Esophagus squamous epithelium (tissue), 4 donors: ENCODE measurements around the gene AP5Z1.

Source experiments
- POLR2A ChIP-seq, 4 donors: fragments of 450-650 bp; IDR thresholded peaks; one replicate each; pipeline ENCODE4 v1.6.1; 2017; ENCODE audit warnings: antibody characterized with exemption in 4 of 4, mild to moderate bottlenecking in 4 of 4, moderate library complexity in 3 of 4
- TF ChIP-seq, protein P1 (sequence below), 6 experiments: fragments of 450-650 bp in 4 of 6; fragments of 200-600 bp in 2 of 6; sonication (generic) in 2 of 6; IDR thresholded peaks; one replicate each; pipeline ENCODE4 v1.5.1; 2016 to 2019; ENCODE audit warnings: antibody characterized with exemption in 6 of 6, mild to moderate bottlenecking in 4 of 6, moderate library complexity in 4 of 6

GRCh38 chr7:4840079-4840501 is 64.7 kb downstream of the AP5Z1 start:
- TF ChIP-seq, protein P1, sequence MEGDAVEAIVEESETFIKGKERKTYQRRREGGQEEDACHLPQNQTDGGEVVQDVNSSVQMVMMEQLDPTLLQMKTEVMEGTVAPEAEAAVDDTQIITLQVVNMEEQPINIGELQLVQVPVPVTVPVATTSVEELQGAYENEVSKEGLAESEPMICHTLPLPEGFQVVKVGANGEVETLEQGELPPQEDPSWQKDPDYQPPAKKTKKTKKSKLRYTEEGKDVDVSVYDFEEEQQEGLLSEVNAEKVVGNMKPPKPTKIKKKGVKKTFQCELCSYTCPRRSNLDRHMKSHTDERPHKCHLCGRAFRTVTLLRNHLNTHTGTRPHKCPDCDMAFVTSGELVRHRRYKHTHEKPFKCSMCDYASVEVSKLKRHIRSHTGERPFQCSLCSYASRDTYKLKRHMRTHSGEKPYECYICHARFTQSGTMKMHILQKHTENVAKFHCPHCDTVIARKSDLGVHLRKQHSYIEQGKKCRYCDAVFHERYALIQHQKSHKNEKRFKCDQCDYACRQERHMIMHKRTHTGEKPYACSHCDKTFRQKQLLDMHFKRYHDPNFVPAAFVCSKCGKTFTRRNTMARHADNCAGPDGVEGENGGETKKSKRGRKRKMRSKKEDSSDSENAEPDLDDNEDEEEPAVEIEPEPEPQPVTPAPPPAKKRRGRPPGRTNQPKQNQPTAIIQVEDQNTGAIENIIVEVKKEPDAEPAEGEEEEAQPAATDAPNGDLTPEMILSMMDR (IDR thresholded peaks at IDR 0.05), result no peak
- TF ChIP-seq POLR2A (IDR thresholded peaks at IDR 0.05), result no peak
